Amygdala (tissue), 56 donors: ENCODE results near the gene NPY1R.

ENCODE experiments used
- DNase-seq, 56 donors: peaks; one replicate each; lab custom pipeline; 2025; lab: John Stamatoyannopoulos, UW

The NPY1R gene

DNA sequence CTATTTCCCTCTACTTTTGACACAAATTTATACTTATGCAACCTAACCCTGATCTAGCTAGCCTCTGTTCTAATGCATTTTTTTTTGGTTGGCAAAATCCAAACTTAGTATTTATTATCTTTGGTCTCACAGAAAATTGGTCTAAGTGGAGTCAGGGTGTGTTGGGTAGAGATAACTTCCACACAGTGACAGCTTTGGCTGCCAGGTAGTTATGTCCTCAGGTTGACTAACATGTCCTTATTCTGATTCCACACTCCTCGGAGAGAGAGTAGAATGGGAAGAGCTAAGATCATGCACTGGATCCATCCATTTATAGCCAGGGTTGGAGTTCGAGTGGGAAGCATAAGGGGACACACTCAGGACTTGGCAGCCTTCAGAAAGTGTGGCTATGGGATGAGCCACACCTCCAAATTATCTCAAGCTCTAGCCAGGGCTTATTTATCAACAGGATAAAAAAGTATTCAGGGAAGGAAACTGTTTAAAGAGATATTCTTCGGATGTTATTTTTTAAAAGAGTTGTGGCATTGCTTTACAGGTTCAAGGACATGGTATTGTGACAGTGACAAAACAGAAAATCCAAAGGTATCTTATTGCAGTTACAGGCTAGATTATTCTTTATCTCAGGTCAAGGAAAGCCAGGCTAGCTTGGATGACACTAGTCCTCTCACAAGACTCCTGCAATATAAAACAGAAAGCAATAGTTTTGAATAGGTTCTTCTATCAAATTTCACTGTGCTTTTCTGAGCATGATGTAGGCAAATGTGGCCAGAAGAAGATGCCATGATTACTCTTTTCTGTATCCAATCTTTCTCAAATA lies 51.5 kb downstream of the NPY1R start:
- DNase-seq = no peak

DNA sequence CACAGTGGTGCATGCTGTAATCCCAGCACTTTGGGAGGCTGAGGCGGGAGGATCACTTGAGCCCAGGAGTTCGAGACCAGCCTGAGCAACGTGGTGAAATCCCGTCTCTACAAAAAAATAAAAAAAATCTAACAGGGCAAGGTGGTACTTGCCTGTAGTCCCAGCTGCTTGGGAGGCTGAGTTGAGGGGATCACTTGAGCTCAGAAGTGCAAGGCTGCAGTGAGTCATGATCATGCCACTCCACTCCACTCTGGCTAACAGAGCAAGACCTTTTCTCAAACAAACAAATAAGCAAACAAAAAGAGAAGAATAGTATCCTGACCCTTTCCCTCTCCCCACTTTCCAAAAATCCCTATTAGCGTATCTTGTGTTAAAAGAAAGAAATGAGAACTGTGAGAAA lies 52.7 kb downstream of the NPY1R start:
- no peak for DNase-seq

DNA sequence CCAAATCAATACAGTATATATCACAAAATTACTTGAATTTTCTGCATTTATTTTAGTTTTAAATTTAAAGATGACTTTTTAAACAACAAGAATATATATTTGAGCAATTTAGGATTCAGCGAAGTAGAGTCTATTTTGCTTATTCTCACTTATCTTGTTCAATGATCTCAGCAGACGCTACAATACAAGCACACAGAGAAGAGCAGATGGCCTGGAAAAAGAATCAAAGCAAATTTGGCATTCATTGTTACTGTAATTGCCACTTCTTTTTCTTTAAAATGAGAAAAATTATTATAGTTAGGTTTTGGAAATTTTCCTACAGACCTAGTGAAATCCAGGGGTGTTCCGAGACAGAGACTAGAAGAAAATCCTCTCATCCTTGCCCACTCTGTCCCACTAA lies 57.5 kb downstream of the NPY1R start:
- DNase-seq = no peak
